Measurements from ENCODE around the gene BMPR1A.
A peak's percentile ranks its signal among the peaks of the same experiment; 100 is the strongest.

GRCh38 chr10:86795353-86795752, 38.9 kb downstream of the BMPR1A start:
- TF ChIP-seq CTCF (IDR thresholded peaks at IDR 0.05) (peak in 1 of 6 experiments; percentile 9), POLR2A (IDR thresholded peaks at IDR 0.05) (peak in 1 of 2 donors; percentile 49)
